HG03108 (cell line): ENCODE measurements around the gene KCNA4.
"Not testable (repeated sequence)": the region's sequence is repeated elsewhere in the genome, so short reads cannot be mapped to it uniquely, and the experiment has no call there.

ENCODE experiments used
- ATAC-seq: cut with Tn5 transposase; IDR thresholded peaks from one replicate; pipeline ENCODE4 v1.9.1; 2021; ENCODE audit warnings: moderate library complexity; ENCODE audit not compliant: unreplicated experiment

The KCNA4 gene

GRCh38 chr11:30000986-30001750 is 15.7 kb downstream of the KCNA4 start:
- no peak for ATAC-seq

DNA sequence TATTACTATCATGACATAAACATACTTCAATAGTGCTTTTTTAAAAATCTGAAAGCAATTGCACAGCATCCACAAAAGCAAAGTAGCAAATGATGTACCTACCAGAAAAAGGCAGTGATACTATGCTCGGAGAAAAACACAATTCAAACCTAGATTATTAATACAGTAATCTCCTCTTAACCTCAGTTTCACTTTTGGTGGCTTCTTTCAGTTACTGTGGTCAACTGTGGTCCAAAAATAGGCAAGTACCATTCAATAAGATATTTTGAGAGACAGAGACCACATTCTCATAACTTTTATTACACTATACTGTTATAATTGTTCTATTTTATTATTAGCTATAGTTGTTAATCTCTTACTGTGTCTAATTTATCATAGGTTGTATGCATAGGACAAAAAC is 20.8 kb downstream of the KCNA4 start:
- ATAC-seq, result no peak

DNA sequence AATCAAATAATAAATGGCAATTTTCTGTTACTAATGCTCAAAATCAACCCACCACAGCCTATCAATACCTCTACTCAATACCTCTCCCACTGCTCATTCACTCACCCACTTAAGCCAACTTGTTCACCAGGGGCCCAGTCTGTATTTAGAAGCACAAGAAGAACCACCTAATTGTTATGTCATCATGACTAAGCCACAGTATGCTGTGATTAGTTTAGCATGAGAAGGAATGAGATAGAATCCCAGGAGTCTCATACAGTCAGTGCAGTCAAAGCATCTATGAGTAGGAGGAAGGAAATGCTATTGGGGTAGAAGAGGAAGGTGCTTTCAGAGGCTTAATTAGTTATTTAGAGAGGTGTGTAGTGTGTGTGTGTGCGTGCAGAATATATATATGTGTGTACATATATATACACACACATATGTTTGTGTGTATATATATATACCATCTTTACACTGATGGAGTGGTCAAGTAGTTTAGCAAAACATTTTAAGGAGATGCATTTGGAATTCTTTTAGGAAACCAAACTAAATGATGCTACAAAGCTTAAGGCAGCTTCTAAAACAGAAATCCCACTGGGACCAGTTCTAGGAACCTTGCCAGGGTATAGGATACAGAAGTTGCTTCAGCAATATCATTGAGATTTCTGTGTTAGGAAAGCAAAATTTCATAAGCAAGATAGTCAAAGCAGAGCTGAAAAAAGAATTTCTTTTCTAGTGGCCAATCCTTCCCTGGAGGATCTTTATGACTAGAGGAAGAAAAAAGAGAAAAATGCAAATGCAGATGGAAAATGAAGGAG is 27.5 kb downstream of the KCNA4 start:
- ATAC-seq, result no peak

GRCh38 chr11:29985248-29985647 is 31.6 kb downstream of the KCNA4 start:
- ATAC-seq, result no peak

DNA sequence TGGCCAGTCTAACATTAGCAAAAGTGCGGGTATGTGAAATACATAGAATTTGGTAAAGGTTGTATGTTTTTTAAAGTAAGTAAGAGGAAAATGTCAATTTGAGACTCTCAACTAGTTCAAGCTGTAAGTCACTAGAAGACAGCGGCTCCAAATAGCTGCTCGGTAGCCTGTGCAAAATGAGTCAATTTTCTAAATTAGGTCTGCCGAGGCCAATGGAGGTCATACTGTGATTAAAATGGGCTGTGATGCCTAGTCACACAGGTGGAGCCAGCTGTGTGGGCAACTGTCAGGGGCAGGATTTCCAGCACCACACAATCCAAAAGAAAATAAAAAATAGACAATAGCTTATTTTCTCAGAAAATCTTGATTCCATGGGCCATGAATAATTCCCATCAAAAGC is 32.3 kb downstream of the KCNA4 start:
- ATAC-seq, result no peak

DNA sequence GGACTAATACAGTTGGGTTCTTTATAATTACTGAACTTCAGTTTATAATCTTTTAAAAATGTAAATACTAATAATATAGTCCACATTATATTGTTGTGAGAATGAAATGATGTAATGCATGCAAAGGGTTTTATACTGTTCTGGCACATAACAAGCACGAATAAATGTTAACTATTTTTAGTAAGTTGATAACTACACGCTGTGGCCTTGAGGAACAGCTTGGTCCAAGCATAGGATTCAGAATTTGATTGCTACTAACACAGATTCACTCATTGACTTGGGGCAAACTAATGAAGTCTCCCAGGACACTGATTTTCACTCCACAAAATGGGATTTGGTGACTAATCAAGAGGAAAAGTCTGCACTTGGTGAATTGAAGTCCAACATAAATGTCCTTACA is 38.3 kb downstream of the KCNA4 start:
- no peak for ATAC-seq

DNA sequence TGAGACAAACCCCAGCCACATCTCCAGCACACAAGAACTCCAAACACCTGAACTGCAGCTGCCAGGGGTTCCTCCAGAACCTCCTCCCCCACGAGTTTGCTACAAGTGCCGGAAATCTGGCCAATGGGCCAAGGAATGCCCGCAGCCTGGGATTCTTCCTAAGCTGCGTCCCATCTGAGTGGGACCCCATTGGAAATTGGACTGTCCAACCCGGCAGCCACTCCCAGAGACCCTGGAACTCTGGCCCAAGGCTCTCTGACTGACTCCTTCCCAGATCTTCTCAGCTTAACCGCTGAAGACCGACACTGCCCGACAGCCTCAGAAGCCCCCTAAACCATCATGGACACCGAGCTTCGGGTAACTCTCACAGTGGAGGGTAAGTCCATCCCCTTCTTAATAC is 41.2 kb downstream of the KCNA4 start:
- ATAC-seq, result not testable (repeated sequence)

DNA sequence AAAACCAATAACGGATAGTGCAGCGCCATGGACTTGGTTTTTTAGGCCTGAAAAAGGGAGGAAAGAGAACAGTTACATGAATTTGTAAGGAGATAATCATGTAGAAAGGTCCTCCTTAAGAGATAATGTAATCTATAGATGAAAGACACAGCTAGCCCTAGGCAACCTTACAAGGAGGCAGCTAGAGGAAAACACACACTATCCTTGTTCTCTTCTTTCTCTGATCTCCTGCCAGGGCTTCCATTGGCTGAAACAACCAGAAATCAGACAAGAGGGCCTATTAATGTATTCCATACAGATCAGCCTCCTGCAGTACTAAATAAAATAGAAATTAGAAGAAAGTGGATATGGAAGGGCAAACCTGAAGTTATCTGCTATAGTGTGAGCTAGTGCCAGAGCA is 53.0 kb downstream of the KCNA4 start:
- ATAC-seq, result no peak

DNA sequence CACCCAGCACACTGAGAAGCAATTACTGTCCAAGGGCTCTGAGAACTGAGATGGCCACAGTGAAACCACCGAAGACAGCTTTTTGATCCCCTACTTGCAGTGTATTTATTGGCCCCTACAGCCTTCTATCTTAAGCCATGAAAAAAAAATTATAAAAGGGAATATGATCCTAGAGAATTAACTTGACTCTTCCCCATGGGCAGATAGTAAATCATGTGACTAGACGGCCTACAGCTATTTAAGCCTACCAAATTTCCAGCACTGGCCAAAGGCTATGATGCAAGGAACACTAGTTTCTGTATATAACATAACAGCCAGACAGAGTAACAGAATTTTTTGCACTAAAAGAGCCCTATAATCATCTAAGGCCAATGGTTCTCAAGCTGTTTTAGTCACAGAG is 53.8 kb downstream of the KCNA4 start:
- ATAC-seq, result no peak

- no peak for ATAC-seq
Observed at GRCh38 chr11:29962243-29962642, 54.6 kb downstream of the KCNA4 start.
